Esophagus muscularis mucosa (tissue), 4 donors: ENCODE results near the gene ANKRD50. TPM values are rescaled to one million over a fixed set of nuclear protein-coding genes. Genes with fewer than 3 reads are reported as not detected.

Source experiments
- DNase-seq: peaks from one replicate; pipeline ENCODE4 v3.0.0-alpha.2; 2017; ENCODE audit errors: extremely low spot score
- H3K27ac ChIP-seq, 4 donors: fragments of 200-600 bp; sonication (generic); replicated peaks in 1 of 4; 1 replicate in 3 of 4; 2 replicates in 1 of 4; pipeline ENCODE4 v1.5.1; 2016 to 2019; ENCODE audit warnings: mild to moderate bottlenecking in 1 of 4
- H3K27me3 ChIP-seq, 4 donors: fragments of 200-600 bp; sonication (generic); one replicate each; pipeline versions ENCODE4 v1.5.1 to v1.6.0; 2016 to 2019
- H3K36me3 ChIP-seq, 4 donors: fragments of 200-600 bp; sonication (generic); one replicate each; pipeline ENCODE4 v1.5.1; 2016 to 2019
- H3K4me1 ChIP-seq, 4 donors: fragments of 200-600 bp; sonication (generic); one replicate each; pipeline ENCODE4 v1.5.1; 2016 to 2019
- H3K4me3 ChIP-seq, 4 donors: fragments of 200-600 bp; sonication (generic); 1 replicate in 2 of 4; 2 replicates in 2 of 4; pipeline ENCODE4 v1.5.1; 2016 to 2019; ENCODE audit warnings: mild to moderate bottlenecking in 4 of 4, moderate library complexity in 1 of 4
- H3K9me3 ChIP-seq, 4 donors: fragments of 200-600 bp; sonication (generic); 1 replicate in 3 of 4; 2 replicates in 1 of 4; pipeline ENCODE4 v1.5.1; 2016 to 2019
- EP300 ChIP-seq: sonication (generic); formaldehyde crosslinking; IDR thresholded peaks from one replicate; pipeline ENCODE4 v1.6.1; 2017; ENCODE audit warnings: antibody characterized with exemption
- POLR2A ChIP-seq: fragments of 450-650 bp; IDR thresholded peaks from one replicate; pipeline ENCODE4 v1.6.1; 2017; ENCODE audit warnings: antibody characterized with exemption, moderate library complexity, mild to moderate bottlenecking, low read depth
- POLR2AphosphoS5 ChIP-seq, 2 donors: sonication (generic); formaldehyde crosslinking; IDR thresholded peaks; one replicate each; pipeline ENCODE4 v1.6.1; 2017; ENCODE audit warnings: antibody characterized with exemption in 2 of 2
- WGBS: methylation state at CpG from one replicate; pipeline ENCODE4 v1.1.5; 2018; 5-methylcytosine and 5-hydroxymethylcytosine counted together
- intact Hi-C: fragments of 100-400 bp; cut with DNase I; formaldehyde crosslinking; loops from one replicate; pipeline ENCODE4 v1.15.1; 2023
- total RNA-seq, 4 donors: library from RNA; depleted of rRNA; stranded (reverse); fragments of >200 nt; gene quantifications; one replicate each; pipeline versions ENCODE4 v1.1.0 to v1.2.1, GENCODE V29; 2016
- TF ChIP-seq, protein P1 (sequence below), 3 experiments: fragments of 200-600 bp in 2 of 3; fragments of 450-650 bp in 1 of 3; sonication (generic) in 2 of 3; IDR thresholded peaks; one replicate each; pipeline ENCODE4 v1.5.1; 2017 to 2019; ENCODE audit warnings: antibody characterized with exemption in 3 of 3, mild to moderate bottlenecking in 2 of 3, moderate library complexity in 1 of 3

ANKRD50 gene
- total RNA-seq, 4 donors from 2014 or later = 13.4 to 21.5 (median 18.4) TPM

GRCh38 chr4:124696182-124696581, 16.4 kb downstream of the ANKRD50 start:
- DNase-seq = no peak
- H3K27ac ChIP-seq = no peak overlapping the region
- TF ChIP-seq, protein P1, sequence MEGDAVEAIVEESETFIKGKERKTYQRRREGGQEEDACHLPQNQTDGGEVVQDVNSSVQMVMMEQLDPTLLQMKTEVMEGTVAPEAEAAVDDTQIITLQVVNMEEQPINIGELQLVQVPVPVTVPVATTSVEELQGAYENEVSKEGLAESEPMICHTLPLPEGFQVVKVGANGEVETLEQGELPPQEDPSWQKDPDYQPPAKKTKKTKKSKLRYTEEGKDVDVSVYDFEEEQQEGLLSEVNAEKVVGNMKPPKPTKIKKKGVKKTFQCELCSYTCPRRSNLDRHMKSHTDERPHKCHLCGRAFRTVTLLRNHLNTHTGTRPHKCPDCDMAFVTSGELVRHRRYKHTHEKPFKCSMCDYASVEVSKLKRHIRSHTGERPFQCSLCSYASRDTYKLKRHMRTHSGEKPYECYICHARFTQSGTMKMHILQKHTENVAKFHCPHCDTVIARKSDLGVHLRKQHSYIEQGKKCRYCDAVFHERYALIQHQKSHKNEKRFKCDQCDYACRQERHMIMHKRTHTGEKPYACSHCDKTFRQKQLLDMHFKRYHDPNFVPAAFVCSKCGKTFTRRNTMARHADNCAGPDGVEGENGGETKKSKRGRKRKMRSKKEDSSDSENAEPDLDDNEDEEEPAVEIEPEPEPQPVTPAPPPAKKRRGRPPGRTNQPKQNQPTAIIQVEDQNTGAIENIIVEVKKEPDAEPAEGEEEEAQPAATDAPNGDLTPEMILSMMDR (IDR thresholded peaks at IDR 0.05) = no peak
- TF ChIP-seq EP300 (no peak), POLR2AphosphoS5 (IDR thresholded peaks at IDR 0.05) (no peak), POLR2A (no peak)
- no peaks in the 10 kb centered on the region for H3K9me3 ChIP-seq
- H3K36me3 ChIP-seq = no peaks in the 10 kb centered on the region
- H3K4me1 ChIP-seq = peaks cover 0 to 8% (median 7%) of the 10 kb centered on the region in 4 donors
- H3K27me3 ChIP-seq = no peaks in the 10 kb centered on the region
- intact Hi-C loops = no loop called here
- no peak overlapping the region for H3K4me3 ChIP-seq

DNA sequence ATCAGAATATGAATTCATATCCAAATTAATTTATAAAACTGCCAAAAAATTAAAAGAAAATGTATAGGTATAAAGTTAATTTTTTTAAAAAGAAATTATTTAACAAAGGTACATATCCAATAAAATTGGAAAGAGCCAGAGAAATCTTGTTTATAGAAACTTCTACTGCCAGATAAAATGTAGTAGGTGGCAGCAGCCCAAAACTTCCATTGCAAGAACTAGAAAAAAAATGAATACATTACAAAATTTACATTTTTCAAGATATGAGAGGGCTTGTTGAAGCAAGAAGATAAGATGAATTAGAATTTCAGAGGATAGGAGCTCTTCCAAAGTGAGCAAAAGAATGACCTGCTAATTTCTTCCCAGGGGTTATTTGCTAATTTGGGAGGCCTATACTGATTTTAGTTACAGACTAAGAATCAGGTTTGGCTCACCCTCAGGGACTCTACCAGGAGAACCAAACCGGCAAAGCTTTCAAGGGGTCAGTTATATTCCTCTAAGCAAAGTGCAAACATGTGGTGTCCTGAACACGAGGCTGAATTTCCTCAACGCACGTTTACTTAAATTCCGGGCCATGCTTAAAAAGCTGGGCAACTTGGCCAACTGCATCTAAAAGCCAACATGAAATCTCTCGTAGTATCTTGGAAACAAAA, 17.5 kb downstream of the ANKRD50 start:
- H3K4me3 ChIP-seq = no peak overlapping the region
- no peaks in the 10 kb centered on the region for H3K36me3 ChIP-seq
- peaks cover 0 to 8% (median 7%) of the 10 kb centered on the region in 4 donors for H3K4me1 ChIP-seq
- WGBS = 89% methylated on average over 6 of the region's 6 CpGs
- intact Hi-C loops = no loop called here
- TF ChIP-seq POLR2A (no peak), EP300 (no peak), POLR2AphosphoS5 (IDR thresholded peaks at IDR 0.05) (no peak)
- TF ChIP-seq, protein P1 (IDR thresholded peaks at IDR 0.05) = no peak
- H3K27me3 ChIP-seq = no peaks in the 10 kb centered on the region
- no peak for DNase-seq
- H3K9me3 ChIP-seq = no peaks in the 10 kb centered on the region
- H3K27ac ChIP-seq = no peak overlapping the region

- H3K4me3 ChIP-seq = no peak overlapping the region
- no peaks in the 10 kb centered on the region for H3K9me3 ChIP-seq
- H3K27ac ChIP-seq = no peak overlapping the region
- no peaks in the 10 kb centered on the region for H3K27me3 ChIP-seq
- no peaks in the 10 kb centered on the region for H3K36me3 ChIP-seq
- no peak for DNase-seq
- TF ChIP-seq, protein P1 (IDR thresholded peaks at IDR 0.05) = no peak
- TF ChIP-seq POLR2AphosphoS5 (IDR thresholded peaks at IDR 0.05) (no peak), POLR2A (no peak), EP300 (no peak)
- intact Hi-C loops = no loop called here
- H3K4me1 ChIP-seq = peaks cover 0 to 8% (median 7%) of the 10 kb centered on the region in 4 donors
Observed at GRCh38 chr4:124694306-124694705, 18.2 kb downstream of the ANKRD50 start.

DNA sequence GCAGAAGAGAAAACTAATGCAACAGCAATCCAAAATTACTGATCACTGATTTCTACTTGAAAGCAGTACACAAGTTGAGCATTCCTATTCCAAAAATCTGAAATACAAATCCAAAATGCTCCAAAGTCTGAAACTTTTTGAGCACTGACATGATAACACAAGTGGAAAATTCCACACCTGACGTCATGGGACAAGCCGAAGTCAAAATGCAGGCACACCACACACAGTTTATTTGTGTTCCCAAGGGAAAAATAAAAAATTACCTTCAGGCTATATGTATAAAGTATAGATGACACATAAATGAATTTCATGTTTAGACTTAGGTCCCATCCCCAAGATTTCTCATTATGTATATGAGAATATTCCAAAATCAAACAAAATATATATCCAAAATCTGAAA, 20.7 kb downstream of the ANKRD50 start:
- WGBS = 91% methylated on average over 2 of the region's 2 CpGs
- DNase-seq = no peak
- no peaks in the 10 kb centered on the region for H3K36me3 ChIP-seq
- TF ChIP-seq POLR2AphosphoS5 (IDR thresholded peaks at IDR 0.05) = no peak
- TF ChIP-seq POLR2A = no peak
- TF ChIP-seq EP300 = no peak
- H3K4me3 ChIP-seq = no peak overlapping the region
- H3K27ac ChIP-seq = no peak overlapping the region
- H3K27me3 ChIP-seq = no peaks in the 10 kb centered on the region
- H3K4me1 ChIP-seq = peaks cover 0 to 8% (median 7%) of the 10 kb centered on the region in 4 donors
- intact Hi-C loops = no loop called here
- H3K9me3 ChIP-seq = no peaks in the 10 kb centered on the region

GRCh38 chr4:124686279-124686678, 26.3 kb downstream of the ANKRD50 start:
- Histone ChIP-seq H3K4me1 (no peaks in the 10 kb centered on the region), H3K9me3 (no peaks in the 10 kb centered on the region), H3K36me3 (no peaks in the 10 kb centered on the region), H3K27me3 (no peaks in the 10 kb centered on the region), H3K27ac (no peak overlapping the region), H3K4me3 (no peak overlapping the region)
- WGBS = 85% methylated on average over 5 of the region's 5 CpGs
- DNase-seq = no peak
- intact Hi-C loops = no loop called here
- TF ChIP-seq, protein P1 (IDR thresholded peaks at IDR 0.05) = no peak
- TF ChIP-seq POLR2AphosphoS5 (IDR thresholded peaks at IDR 0.05) (no peak), EP300 (no peak)
